GM21447 (cell line): ENCODE data around the gene USP3.

Experiments
- ATAC-seq: cut with Tn5 transposase; IDR thresholded peaks from one replicate; pipeline ENCODE4 v1.9.1; 2021; ENCODE audit not compliant: unreplicated experiment

USP3 gene

DNA sequence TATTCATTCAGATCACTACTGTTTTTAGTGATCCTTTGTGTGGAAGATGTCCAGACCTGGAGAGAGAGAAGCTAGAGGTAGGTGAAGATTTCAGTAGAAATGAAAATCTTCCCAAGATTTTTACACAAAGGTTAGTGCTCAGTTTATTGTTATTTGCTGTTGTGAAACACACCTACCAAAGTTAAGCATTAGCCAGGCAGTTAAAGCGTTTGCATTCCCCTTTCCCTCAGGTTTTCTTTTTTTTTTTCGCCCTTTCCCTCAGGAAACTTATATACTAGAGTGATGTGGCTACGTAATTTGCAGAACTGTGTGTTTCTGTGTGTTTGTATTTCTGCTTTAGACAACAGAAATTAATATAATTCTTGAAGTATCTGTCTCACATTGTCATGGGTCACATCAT is 34.5 kb downstream of the USP3 start:
- no peak for ATAC-seq

DNA sequence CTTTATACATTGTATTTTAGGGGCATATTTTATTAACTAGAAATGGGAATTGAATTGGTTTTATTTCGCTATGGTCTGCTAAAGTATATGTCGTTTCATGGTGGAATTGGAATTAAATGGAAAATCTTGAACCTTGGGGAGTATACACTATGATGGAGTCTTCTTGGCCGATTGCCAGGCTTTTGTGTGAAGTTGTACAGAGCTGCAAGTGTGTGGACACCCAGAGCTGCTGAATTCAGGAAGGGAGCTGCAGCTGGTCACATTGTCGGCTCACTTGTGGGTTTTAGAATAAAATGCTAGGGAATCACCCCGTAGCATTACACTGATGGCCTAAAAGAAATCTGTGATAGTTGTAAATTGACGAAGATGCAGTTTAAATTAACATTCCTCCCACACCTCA is 35.1 kb downstream of the USP3 start:
- no peak for ATAC-seq

DNA sequence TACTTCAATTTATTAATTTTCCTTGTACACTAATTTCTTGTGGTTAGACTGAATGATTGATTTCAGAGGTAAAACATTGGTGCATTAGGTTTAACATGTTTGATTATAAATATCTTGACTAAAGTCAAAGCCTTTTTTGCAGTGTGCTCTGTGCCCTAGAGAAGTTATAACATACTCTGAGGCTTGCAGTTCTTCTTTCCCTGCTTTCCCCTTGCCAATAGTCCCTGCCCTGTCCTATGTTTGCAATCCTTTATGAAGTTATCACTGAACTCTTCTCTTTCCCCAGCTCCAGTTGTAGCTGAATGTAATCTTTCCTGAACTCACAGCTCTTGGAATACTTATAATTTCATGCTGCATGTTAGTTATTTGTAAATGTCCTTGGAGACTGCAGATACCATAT is 35.6 kb downstream of the USP3 start:
- ATAC-seq = no peak

DNA sequence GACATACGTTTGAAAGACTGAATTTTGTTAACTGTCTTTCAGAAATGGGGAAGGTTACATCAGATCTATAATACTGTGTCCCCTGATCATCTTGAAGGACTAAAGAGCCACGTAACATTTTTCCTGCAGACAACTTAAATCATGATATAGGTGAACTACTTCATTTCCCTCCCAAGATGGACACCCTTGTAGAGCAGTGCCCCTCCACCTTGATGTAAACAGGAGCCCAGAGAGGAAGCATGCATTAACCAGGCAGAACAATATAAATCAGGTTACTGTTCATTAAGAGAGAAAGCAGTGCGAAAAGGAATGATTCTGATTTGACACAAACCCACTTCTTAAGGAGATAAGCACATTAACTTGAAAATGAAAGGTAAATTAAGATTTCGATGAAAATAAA is 36.1 kb downstream of the USP3 start:
- ATAC-seq = no peak

DNA sequence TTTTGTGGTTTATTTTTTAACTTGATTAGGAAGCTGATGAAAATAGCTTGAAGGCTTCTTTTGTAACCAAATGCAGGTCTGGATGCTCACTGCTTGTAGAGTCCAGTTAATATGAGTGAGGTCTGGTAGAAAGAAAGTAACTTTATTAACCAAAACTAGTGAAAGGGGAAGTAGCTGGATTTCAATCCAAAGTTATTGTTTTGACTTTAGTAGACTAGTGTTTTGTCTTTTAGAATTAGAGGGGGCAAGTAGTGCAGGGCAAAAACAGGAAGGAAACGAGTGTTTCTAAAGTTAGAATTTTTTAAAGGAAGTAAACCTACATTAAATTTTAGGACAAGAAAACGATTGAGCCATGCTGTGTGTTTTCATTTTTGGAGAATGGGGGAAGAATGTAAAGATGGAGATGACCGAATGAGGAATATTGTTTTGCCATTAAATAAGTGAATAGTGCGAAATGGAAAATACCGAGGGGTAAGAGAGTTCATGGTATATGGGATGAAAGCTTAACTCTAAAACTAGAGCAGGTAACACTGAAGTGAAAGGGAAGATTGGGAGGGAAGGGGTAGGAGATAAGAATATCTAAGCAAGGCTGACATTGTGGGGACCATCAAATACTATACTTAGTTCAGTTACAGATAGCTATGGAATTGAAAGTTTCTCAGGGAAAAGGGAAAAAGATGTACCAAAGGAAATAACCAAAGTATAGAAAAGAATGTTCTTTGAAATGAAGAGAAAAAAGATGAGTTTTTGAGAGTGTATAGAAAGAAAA is 40.0 kb downstream of the USP3 start:
- no peak for ATAC-seq

DNA sequence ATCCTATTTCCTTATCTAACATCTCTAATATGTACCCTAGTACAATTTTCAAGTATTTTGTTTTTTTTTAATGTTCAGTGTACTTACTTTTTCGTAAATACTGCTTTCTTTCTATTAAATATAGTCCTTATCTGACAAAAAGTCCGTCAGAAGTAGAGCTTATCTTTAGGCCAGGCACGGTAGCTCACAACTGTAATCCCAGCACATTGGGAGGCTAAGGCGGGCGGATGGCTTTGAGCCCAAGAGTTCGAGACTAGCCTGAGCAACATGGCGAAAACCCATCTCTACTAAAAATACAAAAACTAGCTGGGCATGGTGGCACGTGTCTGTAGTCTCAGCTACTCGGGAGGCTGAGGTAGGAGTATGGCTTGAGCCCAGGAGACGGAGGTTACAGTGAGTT is 41.1 kb downstream of the USP3 start:
- ATAC-seq = no peak

DNA sequence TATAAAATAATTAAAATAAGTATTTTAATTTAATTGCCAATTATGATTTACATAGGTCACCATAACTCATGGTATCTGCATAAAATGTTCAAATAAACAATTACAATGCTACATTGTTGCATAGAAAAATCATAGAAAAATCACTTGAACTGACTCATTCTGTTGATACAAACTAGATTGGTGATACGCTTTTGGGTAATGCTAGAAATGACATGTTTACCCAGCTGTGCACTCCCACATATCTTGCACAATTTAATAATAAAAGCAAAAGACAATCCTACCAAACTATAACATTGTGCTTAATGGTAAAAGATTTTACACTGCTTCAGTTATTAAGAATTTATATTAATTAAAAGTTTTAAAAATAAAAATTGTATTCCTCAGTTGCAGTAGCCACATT is 47.0 kb downstream of the USP3 start:
- ATAC-seq = no peak

DNA sequence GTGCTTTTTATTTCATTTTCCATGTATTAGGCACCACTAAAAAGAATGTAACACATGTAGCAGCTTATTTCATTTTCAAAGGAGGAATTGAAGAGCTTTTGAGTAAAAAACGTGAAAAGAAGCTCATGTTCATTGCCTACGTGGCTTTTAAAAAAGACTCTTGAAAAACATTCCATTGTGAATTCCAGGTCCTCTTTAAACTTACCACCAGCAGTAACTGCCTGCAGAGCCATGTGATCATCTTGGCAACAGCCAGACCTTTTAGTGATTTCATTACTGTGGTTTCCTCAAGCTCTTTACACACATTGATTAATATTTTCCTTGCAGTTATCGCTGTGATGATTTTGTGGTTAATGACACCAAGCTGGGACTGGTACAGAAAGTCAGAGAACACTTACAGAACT is 49.0 kb downstream of the USP3 start:
- no peak for ATAC-seq

DNA sequence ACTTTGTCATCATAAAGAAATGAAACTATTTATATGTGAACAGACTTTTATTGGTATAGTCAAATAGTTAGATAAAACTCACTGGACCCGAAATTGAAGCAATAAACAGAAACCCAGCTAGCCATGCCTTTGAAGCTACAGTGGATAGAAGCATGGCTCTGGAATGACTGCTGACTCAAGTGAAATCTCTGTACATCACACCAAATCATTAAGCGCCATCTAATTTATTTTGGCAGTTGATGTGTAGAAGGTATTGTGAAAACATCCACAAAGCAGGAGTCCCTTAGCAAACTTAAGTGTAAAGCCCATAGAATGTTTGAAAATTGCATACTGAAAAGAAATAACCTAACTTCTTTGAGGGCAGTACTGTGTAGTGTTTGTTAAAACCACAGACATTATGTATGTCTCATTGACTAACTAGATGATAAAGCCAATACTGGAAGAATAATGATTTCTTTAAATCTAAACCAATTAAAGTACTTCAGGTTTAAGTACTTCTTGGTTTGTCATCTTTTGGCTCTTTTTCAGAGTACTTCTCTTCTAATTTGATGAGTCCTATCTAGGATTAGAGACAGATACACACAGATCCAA is 50.0 kb downstream of the USP3 start:
- no peak for ATAC-seq

DNA sequence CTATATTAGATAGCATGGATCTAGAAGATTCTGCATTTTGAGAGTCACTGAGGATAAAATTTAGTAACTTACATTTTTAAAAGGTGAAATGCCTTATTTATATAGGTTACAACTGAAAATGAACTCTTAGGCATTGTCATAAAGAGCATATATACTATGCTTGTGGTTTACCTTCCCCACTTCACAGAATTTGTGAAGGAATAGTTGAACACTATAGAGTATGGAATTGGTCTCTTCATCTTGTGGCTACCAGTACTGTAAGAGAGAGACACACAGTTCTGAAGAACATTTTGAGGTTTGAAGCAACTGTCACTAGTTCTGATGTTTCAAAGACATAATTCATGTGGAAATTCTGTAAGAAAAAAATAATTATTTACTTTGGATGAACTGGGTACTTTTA is 51.1 kb downstream of the USP3 start:
- ATAC-seq = no peak

DNA sequence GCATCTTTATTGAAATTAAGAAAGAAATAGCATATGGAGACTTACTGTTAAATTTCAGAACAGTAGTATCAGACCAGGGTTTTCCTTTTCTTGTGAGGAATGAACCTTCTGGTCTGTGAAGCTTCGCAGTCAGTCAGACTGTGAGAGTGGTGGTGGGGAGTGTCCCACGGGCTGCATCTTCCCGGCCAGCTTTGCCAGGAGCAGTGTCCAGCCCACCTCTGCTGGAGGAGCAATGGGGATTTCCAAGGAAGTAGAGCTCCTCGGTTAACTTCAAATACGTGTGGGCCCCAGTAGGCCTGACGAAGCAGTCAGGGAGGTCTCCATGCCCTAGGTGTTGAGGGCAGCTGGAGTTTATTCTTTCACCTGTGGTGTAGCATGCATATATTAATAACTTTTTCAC is 51.9 kb downstream of the USP3 start:
- ATAC-seq = no peak

DNA sequence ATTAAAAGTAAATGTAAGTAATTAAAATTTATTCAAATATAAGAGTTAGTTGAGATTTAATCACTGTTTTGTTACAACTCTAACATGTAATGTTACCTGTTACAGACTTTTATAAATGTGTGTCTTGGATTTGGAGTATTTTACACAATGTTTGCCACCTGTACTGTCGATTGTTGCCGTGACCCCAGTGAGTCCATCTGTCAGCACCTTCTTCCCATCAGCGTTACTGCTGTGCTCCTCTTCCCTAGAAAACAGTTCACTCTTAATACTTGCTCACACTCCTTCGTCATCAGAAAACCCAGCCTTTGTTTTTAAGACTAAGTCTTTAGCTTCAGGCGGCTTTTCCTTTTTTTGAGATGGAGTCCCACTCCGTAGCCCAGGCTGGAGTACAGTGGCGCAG is 52.3 kb downstream of the USP3 start:
- no peak for ATAC-seq

DNA sequence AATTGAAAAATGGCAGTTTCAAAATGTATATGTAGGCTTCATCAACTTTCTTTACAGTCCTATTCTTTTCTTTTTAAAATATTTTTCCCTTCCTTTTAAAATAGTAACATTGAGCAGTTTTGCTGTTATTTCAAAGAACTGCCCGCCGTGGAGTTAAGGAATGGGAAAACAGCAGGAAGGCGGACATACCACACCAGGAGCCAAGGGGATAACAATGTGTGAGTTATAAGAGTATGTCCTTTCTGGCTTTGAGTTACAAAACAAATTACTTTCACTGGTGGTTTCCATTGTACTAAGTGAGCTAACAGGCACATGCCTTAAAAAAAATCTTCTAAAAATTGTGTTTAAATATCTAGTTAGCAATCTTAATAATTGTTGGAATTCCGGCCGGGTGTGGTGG is 55.4 kb downstream of the USP3 start:
- no peak for ATAC-seq

DNA sequence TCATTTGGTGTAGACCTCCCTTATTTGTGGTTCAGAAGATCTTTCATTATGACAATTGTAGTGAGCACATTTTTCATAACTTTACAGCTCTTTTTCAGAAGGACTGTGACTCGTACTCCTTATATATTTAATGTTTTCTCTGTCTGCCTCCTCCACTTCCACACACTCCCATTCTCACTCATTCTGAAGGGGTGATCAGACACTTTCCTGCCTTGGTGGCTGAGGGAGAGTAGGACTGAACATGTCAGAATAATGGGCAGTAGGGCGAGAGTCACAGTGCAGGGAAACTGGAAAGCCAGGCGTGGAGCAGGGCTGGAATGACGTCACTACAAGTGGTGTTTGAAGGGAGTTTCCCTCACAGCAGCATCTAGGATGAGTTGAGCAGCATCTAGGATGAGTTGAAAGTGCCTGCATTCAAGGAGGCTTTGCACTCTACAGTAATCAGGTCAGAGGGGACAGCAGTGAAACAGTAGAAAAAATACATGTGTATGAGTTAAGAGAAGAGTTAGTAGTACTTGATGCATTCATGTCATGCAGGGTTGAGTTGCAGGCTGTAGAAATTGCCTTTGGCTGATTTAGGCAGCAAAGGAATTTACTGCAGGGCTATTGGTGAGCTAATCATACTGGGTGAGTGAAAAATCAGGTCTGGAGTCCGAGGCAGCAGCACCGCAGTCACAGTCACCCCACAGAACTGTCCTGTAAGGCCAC is 56.5 kb downstream of the USP3 start:
- no peak for ATAC-seq

DNA sequence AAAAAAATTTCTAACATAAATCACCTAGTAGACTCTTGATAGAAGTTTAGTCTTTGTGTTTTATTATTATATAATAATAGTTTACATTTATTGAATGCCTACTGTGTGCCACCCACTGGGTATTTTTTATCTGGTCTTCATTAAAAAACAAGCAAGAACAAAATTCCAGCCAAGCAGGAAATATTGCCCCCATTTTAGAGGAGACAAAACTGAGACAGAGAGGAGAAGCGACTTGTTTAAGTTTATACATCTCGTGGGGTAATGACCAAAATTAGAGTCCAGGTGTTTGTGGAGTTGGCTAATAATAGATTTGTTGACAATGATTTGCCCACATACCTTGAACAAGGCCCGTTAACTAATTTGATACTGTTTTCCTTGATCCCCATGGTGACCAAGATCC is 59.7 kb downstream of the USP3 start:
- no peak for ATAC-seq

DNA sequence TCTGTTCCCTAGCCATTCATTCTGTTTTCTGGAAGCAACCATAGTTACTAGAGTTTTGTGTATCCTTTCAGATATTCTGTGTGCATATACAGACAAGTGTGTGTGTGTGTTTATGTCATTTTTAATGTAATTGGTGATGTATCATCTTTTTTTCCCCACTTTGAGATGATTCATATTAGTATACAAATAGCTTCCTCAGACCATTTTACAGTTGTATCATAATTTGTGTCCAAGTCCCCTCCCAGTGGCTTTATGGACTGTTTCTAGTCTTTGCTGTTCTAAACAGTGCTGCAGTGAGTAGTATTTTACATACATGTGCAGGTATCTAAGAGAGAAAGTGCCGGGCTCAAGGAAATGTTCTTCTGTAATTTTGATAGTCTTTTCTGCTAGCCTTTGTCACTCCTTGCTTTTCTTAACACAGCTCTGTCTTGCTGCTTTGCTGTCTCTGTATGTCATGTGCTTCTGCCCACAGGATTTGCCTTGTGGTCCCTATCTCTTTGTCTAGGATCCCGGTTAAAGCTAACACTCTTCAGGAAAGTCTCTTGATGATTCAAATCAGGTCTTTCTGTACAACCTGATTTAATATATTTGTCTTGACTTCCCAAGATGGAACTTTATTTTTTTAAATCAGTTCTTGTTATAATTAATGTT is 61.3 kb downstream of the USP3 start:
- ATAC-seq = no peak

DNA sequence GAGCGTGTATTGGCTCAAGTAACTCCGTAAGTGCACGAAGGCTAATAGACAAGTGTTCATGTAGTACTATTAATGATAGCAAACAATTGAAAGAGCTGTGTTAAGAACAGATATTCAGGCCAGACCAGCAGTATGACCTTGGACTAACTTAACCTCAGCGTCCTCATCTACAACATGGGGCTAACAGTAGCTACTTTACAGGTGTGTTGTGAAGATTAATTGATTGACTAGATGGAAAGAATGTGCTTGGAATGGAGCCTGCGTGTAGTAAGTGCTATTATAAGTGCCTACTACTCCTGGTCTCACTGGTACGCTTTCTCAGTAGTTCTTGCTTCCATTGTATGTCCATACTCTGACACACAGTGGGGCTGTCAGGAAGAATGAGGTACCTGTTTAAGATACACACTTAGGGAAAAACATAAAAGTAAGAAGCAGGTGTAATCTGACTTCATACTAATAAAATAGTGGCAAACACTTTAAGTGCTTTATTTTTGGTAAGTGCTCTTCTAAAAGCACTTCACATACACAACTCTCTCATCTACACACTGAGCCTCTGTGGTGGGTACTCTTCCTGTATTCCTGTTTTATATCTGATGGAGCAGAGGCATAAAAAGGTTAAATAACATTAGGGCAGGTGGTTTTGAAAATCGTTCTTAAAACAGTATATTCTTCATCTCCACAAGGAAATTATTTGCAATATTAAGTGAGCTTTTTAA is 68.5 kb downstream of the USP3 start:
- no peak for ATAC-seq

DNA sequence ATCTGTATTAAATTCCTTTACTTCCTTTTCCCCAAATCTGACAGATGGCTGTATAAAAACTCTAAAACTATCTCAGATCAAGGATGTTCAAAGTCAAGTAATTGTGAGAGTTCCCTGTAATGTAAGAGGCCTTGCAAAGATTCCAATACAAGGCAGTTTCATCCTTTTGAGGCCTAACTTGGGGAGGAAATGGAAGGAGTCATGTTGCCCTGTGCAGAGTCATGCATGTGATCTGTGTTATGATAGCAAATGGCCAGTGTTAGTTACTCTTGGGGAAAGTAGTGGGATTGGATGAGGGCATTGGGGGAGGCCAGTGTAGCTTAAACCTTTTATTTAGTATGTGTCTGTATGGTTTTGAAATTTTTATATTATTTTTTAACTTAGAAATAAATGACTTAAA is 69.1 kb downstream of the USP3 start:
- no peak for ATAC-seq

DNA sequence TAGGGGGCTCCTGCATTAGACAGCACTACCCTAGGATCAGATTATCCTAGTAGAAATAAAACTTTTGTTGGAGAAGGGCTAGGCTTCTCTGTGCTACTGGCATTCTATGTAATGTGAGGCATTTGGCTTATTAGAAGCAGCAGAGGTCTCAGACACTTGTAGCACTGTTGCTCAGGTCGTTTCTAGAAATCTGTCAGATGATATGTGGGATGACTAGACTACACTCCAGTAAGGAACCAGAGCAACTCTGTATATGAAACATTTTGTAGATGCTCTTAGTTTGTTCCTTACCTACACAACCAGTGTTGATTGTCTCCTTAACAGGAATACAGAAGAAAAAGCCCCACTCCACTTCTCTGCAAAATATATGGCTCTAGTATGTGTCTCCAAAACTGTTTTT is 70.9 kb downstream of the USP3 start:
- ATAC-seq = no peak

DNA sequence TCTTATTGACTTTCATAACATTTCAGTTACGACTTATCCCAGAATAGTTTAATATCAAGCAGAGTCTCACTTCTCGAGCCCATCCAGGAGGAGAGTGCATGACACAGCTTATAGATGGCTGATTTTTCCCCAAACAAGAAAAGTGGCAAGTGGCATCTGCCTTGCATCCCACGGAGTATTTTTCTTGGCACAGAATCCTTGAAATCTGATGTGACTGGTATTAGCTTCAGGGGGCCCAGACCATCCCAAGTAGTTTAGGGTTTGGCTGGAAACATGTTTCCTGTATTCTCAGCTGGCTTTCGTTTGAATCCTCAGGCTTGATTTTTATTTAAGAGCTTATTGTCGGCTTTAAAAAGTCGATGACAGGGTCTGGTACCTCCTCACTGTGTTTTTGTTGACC is 72.0 kb downstream of the USP3 start:
- ATAC-seq = no peak

DNA sequence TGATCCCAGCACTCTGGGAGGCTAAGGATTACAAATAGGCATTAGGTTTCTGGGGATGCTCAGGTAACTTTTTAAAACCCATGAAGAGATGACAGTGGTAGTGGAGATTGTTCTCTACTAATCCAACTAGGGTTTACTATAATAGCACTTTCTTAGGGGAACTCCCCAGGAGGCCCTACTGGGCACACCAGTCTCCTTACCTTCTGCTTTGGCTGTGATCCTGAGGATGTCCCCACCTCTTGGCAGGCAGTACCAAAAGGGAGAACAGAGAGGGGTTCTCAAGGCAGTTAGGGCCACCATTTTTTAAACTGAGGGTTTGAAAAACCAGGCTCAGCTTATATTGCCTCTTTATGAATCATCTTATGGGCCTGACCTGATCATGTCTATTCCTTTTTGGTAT is 77.8 kb downstream of the USP3 start:
- no peak for ATAC-seq
